Activated B cell treated with CpG ODN at 0.5 μM for 24 hours (primary cell): Measurements from ENCODE around the gene RAB6C. TPM values are rescaled to one million over a fixed set of nuclear protein-coding genes. Genes with fewer than 3 reads are reported as not detected.
"Not testable (repeated sequence)": the region's sequence is repeated elsewhere in the genome, so short reads cannot be mapped to it uniquely, and the experiment has no call there.

Experiments
- ATAC-seq: fragments of 200-7000 bp; cut with Tn5 transposase; one replicate; pipeline ENCODE4 v1.10.0; 2021; ENCODE audit warnings: low read depth, mild to moderate bottlenecking, moderate library complexity
- CTCF ChIA-PET: fragments of 350-600 bp; sonication (Branson Sonifier 250); formaldehyde crosslinking; loops from one replicate; lab custom pipeline; 2021; ENCODE audit warnings: antibody characterized with exemption; lab: Charles Lee
- POLR2A ChIA-PET: fragments of 350-600 bp; sonication (Branson Sonifier 250); formaldehyde crosslinking; loops from one replicate; lab custom pipeline; 2021; ENCODE audit warnings: antibody characterized with exemption; lab: Charles Lee
- DNase-seq: peaks from one replicate; pipeline ENCODE4 v3.0.0; 2022
- H3K27ac Mint-ChIP-seq: one replicate; pipeline ENCODE4 v1.8.0; 2020; ENCODE audit warnings: mixed read lengths
- H3K27me3 Mint-ChIP-seq: one replicate; pipeline ENCODE4 v1.8.0; 2021; ENCODE audit warnings: mixed read lengths
- H3K36me3 Mint-ChIP-seq: one replicate; pipeline ENCODE4 v1.8.0; 2021; ENCODE audit warnings: low read depth, mixed read lengths
- H3K4me1 Mint-ChIP-seq: one replicate; pipeline ENCODE4 v1.8.0; 2021; ENCODE audit warnings: mixed read lengths
- H3K4me3 Mint-ChIP-seq: one replicate; pipeline ENCODE4 v1.8.0; 2020; ENCODE audit warnings: mild to moderate bottlenecking, mixed read lengths
- H3K9me3 Mint-ChIP-seq: one replicate; pipeline ENCODE4 v1.8.0; 2020; ENCODE audit warnings: mixed read lengths
- CTCF ChIP-seq: fragments of 200-600 bp; IDR thresholded peaks from one replicate; pipeline ENCODE4 v1.8.0; 2022; ENCODE audit warnings: antibody characterized with exemption, mild to moderate bottlenecking
- intact Hi-C: fragments of 100-400 bp; cut with micrococcal nuclease; formaldehyde crosslinking; loops from one replicate; pipeline ENCODE4 v1.15.1; 2024
- total RNA-seq: library from RNA; stranded (reverse); gene quantifications from 2 replicates; pipeline ENCODE4 v1.2.3, GENCODE V29; 2022

Gene RAB6C
- total RNA-seq, 1 donor from 2014 or later = not detected

GRCh38 chr2:130019402-130019801 is 39.9 kb downstream of the RAB6C start:
- peaks cover 6% of the 10 kb centered on the region for H3K9me3 Mint-ChIP-seq

GRCh38 chr2:130020069-130020468 is 40.6 kb downstream of the RAB6C start:
- H3K4me3 Mint-ChIP-seq, H3K36me3 Mint-ChIP-seq: not testable (repeated sequence)

More at GRCh38 chr2:130019402-130019801, 39.9 kb downstream of the RAB6C start:
- DNase-seq (no peak), ATAC-seq (no peak)
- H3K36me3 Mint-ChIP-seq = no peaks in the 10 kb centered on the region
- H3K4me1 Mint-ChIP-seq = no peaks in the 10 kb centered on the region
- no peak overlapping the region for H3K27ac Mint-ChIP-seq
- intact Hi-C loops = no loop called here
- ChIA-PET CTCF (no interaction called here), POLR2A (no interaction called here)
- H3K4me3 Mint-ChIP-seq = no peak overlapping the region
- no peak for TF ChIP-seq CTCF
- peaks cover 12% of the 10 kb centered on the region for H3K27me3 Mint-ChIP-seq

GRCh38 chr2:130025931-130026330 is 46.5 kb downstream of the RAB6C start:
- ATAC-seq, H3K4me3 Mint-ChIP-seq, H3K27ac Mint-ChIP-seq, H3K4me1 Mint-ChIP-seq, POLR2A ChIA-PET, CTCF ChIA-PET, H3K9me3 Mint-ChIP-seq, DNase-seq, H3K36me3 Mint-ChIP-seq: not testable (repeated sequence)
- peaks cover 12% of the 10 kb centered on the region for H3K27me3 Mint-ChIP-seq
- intact Hi-C loops = loop anchor here (5.0 kb wide), 1 partner anchor 131 kb away; no protein-coding TSS in a partner anchor

More at GRCh38 chr2:130020069-130020468, 40.6 kb downstream of the RAB6C start:
- CTCF ChIA-PET, H3K4me1 Mint-ChIP-seq, intact Hi-C loops, ATAC-seq, DNase-seq, H3K9me3 Mint-ChIP-seq, POLR2A ChIA-PET, H3K27ac Mint-ChIP-seq: not testable (repeated sequence)
- H3K27me3 Mint-ChIP-seq = peaks cover 14% of the 10 kb centered on the region

Other genes with a start within 250 kb of the RAB6C start
- gene POTEF, start 149.6 kb downstream of the RAB6C start, total RNA-seq = not detected in 2 replicates
- gene CCDC74B, start 165.4 kb downstream of the RAB6C start, total RNA-seq = 0.24 and 0.93 TPM in 2 replicates
- gene SMPD4, start 201.9 kb downstream of the RAB6C start, total RNA-seq = 58.5 and 66.8 TPM in 2 replicates
- 143 and 151 TPM in 2 replicates for gene MZT2B, start 202.6 kb downstream of the RAB6C start, total RNA-seq
- gene TUBA3E, start 218.8 kb downstream of the RAB6C start, total RNA-seq = not detected in 2 replicates